Measurements from ENCODE around the gene GCNT2.
"Not testable (repeated sequence)": the region's sequence is repeated elsewhere in the genome, so short reads cannot be mapped to it uniquely, and the experiment has no call there.

The GCNT2 gene

DNA sequence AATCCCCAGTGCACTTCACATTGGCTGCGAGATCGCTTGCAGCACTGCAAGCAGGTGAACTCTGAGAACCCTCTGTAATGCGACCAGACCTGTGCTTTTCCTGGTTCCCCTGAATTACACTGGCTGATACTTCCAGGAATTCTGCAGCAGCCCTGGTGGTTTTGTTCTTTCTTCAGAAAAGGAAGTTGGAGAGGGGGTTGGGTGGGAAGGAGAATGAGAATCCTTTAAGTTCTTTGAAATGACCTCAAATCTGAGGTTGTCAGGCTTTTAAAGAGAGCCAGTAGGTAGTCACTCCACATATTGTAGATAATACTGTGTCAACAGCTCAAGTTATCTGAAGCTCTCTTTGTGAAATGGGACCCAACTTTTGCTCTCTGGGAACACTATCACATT lies 62.4 kb downstream of the GCNT2 start:
- no peak for DNase-seq

GRCh38 chr6:10584607-10585006 lies 63.5 kb downstream of the GCNT2 start:
- DNase-seq, result no peak

DNA sequence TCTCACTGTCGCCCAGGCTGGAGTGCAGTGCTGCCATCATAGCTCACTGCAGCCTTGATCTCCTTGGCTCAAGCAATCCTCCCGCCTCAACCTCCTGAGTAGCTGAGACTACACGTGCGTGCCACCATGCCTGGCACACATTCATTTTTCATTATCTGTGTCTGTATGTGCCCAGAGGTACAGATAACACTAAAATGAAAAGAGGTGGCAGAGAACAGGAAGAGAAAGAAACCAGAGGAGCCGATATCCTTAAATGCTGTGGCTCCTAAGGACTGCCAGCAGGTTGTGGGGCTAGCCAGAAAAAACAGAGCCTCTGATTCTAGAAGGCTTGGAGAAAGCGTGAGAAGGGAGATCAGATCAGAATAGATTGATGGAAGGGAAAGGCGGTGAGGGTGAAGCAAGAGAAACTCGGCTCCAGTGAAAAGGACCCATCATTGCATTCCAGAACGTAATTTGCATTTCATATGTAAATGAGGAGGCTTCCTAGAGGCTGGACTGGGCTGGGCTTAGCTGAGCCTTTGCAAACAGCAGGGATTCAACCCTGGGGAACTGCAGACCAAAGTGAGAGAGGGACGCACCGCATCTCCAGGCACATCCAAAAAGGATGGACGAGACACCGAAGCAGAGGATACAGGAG lies 64.2 kb downstream of the GCNT2 start:
- no peak for DNase-seq

- no peak for DNase-seq
Observed at GRCh38 chr6:10586302-10586701, 65.2 kb downstream of the GCNT2 start.

DNA sequence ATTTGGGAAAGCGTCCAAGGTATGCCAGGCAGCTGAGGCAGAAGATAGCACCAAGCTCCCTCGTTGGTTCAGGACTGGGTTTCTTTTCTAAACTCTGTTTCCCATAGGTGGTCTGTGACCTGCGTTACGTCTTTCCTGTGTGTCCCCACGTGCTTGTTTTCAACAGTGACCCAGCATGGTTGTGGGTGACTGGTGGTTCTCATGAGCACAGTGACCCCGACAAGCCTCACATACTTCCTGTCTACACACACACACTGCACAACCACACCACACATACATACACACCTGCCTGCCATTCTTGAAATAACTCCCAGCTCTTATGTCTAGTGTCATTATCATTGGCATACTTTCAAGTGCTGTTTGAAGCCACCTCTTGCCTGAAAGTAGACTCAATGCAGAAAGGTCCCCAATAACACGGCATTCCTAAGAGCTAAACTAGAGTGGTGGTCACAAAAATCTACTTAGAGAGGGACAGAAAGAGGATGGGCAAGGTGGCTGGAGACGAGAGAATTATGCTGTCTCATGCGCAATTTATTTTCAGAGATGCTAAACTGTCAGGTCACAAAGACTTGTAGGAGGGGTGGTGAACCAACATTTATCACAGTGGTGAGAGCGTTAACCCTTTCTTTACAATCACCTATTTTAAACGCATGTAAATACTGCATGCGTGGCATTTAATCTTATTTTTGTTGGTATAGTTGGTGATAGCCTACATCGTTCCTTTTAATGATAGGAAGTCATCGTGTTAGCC lies 66.7 kb downstream of the GCNT2 start:
- no peak for DNase-seq

DNA sequence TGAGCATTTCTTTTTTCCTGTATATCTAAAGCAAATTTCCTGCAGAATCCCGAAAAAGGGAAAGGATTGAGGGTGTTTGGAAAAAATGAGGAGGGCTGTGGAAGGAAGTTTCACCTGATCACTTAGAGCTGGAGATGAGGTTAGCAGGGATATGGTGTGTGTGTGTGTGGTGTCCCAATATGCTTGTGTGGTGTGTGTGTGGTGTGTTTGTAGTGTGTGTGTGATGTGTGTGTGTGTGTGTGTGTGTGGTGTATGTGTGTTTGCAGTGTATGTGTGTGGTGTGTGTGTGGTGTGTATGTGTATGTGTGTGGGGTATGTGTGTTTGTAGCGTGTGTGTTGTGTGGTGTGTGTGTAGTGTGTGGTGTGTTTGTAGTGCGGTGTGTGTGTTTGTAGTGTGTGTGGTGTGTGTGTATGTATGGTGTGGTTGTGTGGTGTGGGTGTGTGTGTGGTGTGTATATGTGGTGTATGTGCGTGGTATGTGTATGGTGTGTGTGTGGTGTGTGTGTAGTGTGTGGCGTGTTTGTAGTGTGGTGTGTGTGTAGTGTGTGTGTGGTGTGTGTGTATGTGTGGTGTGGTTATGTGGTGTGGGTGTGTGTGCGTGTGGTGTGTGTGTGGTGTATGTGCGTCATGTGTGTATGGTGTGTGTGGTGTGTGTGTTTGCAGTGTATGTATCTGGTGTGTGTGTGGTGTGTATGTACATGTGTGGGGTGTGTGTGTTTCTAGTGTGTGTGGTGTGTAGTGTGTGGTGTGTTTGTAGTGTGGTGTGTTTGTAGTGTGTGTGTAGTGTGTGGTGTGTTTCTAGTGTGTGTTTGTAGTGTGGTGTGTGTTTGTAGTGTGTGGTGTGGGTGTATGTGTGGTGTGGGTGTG lies 67.6 kb downstream of the GCNT2 start:
- no peak for DNase-seq

GRCh38 chr6:10589429-10589727 lies 68.2 kb downstream of the GCNT2 start:
- no peak for DNase-seq

DNA sequence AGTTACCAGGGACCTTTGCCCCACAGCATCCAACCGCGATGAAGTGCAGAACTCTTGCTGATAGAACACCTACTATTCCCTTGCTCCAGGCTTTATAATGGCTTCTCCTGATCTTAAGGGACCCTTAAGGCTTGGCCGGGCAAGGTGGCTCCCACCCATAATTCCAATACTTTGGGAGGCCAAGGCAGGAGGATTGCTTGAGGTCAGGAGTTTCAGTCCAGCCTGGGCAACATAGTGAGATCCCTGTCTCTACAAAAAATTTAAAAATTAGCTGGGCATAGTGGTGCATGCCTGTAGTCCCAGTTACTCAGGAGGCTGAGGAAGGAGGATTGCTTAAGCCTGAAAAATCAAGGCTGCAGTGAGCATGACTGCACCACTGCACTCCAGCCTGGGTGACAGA lies 68.8 kb downstream of the GCNT2 start:
- no peak for DNase-seq

- no peak for DNase-seq
Observed at GRCh38 chr6:10591422-10592160, 70.4 kb downstream of the GCNT2 start.

DNA sequence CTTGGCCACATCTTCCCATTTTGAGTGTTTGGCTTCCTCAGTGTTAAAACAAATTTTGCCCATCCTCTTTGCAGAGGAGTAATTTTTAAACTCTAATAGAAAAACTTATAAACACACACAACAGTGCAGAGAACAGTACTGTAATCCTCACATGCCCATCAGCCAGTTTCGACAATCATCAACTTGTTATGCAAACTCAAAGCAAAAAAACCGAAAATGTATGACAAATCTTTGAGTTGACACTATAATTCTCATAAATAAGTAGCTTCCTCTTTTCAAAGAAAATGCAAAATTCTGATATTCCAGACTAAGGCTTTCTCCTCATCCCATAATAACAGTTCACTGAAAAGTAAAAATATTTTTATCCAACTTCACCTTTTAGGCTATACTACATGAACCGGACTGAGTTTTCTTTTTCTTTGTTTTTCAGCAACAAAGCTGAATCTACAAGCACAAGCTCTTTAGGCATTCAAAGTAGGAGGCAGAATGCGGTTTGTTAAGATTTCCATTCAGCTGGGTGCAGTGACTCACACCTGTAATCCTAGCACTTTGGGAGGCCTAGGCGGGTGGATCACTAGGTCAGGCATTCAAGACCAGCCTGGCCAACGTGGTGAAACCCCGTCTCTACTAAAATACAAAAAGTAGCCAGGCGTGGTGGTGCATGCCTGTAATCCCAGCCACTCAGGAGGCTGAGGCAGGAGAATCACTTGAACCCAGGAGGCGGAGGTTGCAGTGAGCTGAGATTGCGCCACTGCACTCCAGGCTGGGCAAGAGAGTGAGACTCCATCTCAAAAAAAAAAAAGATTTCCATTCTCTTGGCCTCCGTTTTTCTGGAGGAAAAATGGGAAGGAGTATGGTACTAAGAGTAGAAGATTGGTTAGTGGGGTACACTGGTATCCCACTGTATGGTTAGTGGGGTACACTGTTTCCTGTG lies 74.8 kb downstream of the GCNT2 start:
- DNase-seq, result no peak

DNA sequence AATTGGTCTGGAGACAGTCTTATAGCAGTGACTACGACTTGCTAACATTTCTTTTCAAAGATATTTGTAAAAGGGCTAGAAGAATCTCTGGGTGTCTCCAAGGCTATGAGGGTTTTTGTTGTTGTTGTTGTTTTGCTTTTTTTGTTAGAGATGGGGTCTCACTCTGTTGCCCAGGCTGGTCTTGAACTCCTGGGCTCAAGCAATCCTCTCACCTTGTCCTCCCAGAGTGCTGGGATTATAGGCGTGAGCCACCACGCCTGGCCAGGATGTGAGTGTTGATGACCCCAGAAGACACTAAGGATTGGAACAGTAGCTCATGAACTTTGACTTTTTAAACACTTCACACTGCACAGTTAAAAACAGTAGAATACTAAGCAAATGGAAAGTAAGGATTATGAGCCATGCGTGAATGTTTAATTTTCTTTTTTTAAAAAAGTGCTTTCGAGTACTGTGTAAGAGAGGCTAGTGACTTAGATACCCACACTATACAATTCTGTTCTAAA lies 76.4 kb downstream of the GCNT2 start:
- no peak for DNase-seq

- DNase-seq, result no peak
Observed at GRCh38 chr6:10598084-10598960, 77.2 kb downstream of the GCNT2 start.

- DNase-seq, result no peak
Observed at GRCh38 chr6:10599046-10599445, 77.9 kb downstream of the GCNT2 start.

- DNase-seq, result not testable (repeated sequence)
Observed at GRCh38 chr6:10600681-10601080, 79.5 kb downstream of the GCNT2 start.

DNA sequence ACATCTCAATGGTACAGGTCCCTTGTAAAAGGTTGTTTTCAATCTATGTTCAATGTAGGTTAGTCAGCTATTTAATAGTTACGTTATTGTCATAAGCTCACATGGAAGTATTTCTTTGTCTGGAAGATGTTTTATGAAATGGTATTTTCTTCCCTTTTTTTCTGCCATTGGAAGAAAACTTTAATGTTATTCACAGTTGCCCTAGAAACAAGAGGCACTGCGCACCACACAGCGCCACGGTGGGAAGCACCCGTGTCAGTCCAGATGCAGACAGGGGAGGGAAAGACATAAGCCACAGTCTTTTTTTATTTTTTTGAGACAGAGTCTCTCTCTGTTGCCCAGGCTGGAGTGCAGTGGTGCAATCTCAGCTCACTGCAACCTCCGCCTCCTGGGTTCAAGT lies 82.1 kb downstream of the GCNT2 start:
- DNase-seq, result no peak

GRCh38 chr6:10609038-10609437 lies 87.9 kb downstream of the GCNT2 start:
- DNase-seq, result no peak

DNA sequence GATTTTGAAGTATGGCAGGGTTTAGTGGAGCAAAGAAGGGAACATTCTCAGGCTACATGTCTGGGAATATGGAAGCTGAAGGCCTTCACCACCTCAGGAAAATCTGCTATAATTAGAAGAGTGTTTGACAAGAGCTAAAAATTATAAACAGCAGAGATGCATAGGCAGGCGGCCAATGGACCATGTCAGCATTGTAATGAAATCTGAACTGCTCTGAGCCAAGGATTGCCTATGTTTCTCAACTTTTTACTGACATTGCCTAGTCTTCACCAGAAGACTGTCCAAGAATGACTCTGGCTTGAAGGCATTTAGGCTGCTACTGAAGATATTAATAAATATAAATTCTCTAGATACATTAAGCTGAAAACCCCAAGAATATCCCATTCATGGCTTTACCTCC lies 89.1 kb downstream of the GCNT2 start:
- no peak for DNase-seq

DNA sequence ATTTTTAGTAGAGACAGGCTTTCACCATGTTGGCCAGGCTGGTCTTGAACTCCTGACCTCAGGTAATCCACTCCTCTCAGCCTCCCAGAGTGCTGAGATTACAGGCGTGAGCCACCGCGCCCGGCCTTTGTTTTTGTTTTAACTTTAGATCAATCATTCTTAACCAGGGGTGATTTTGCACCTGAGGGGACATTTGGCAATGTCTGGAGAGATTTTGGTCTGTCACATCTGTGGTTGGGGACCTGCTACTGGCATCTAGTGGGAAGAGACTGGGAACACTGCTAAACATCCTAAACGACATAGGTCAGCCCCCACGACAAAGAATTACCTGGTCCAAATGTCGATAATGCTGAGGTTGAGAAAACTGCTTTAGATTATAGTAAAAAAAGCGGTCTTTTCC lies 91.0 kb downstream of the GCNT2 start:
- DNase-seq, result no peak

DNA sequence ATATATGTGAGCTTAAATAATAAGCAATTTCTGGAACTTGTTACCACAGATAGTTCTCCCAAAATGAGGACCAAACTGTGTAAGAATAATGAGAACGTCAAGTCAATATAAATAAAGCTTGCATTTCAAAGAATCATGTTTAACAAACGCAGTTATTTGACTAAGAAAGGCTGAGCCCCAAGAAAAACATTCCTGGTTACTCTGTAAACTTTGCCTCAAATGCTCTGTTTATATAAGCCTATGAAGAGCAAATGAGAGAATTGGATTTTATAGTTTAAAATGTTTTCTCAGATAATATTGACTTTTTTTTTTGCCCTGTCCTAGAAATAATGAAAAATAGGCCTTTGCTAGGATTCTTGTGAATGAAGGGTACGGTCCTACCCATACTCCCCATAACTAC lies 91.9 kb downstream of the GCNT2 start:
- no peak for DNase-seq

DNA sequence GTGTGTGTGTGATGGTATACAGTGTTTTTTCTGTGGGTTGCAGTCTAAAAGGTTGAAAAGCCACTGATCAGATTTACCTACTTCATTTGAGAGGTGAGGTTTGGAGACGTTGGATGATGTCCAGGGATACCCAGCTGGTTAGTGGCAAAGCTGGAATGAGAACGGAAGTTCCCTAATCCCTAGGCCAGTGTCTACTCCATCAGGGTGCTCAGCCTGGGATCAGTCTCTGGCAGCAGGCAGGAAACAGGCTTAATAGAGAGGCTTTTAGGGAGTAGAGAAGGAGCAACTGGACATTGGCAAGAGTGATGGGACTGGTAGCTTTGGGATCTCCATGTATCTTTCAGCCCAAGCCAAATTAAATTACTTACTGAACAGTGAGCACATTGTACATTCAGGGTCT lies 92.6 kb downstream of the GCNT2 start:
- DNase-seq, result no peak

- no peak for DNase-seq
Observed at GRCh38 chr6:10615675-10616074, 94.5 kb downstream of the GCNT2 start.
